HepG2 (cell line): ENCODE measurements around the gene RNF114. TPM values are rescaled to one million over a fixed set of nuclear protein-coding genes. Genes with fewer than 3 reads are reported as not detected.
A peak's percentile ranks its signal among the peaks of the same experiment; 100 is the strongest.

Source experiments
- ATAC-seq: fragments of 200-7000 bp; cut with Tn5 transposase; 3 replicates; pipeline ENCODE4 v1.9.1; 2020; ENCODE audit warnings: mild to moderate bottlenecking, moderate library complexity
- BruUV-seq: library from RNA; stranded (reverse); fragments of 400-500 nt; replicated peaks from 2 replicates; lab custom pipeline; 2021; lab: Mats Ljungman, UMichigan
- CTCF ChIA-PET: fragments of 300-600 bp; formaldehyde crosslinking; extraction: SDS; loops from one replicate; lab custom pipeline; 2021; ENCODE audit warnings: low total read pairs, inconsistent platforms, low intra/inter-chr PET ratio; lab: Yijun Ruan, JAX
- POLR2A ChIA-PET: fragments of 350-600 bp; sonication (Branson Sonifier 250); formaldehyde crosslinking; loops from one replicate; lab custom pipeline; 2020; ENCODE audit warnings: antibody characterized with exemption, inconsistent platforms; lab: Yijun Ruan, JAX
- DNase-seq: peaks from one replicate; pipeline ENCODE4 v3.0.0-alpha.2; 2015; ENCODE audit warnings: low spot score
- FAIRE-seq: peaks from 3 replicates; lab custom pipeline; 2011; peaks lifted over from hg19 to GRCh38; lab: Jason Lieb, UNC
- H2AFZ ChIP-seq: one replicate; pipeline ENCODE4 v1.6.1; 2011; ENCODE audit warnings: low read length, inconsistent platforms
- H3K27ac ChIP-seq: fragments of 300-600 bp; 3 replicates; pipeline ENCODE4 v1.8.0; 2011; ENCODE audit warnings: mixed run types, mild to moderate bottlenecking, mixed read lengths, low read length, inconsistent platforms; ENCODE audit not compliant: insufficient read depth; ENCODE audit errors: extremely low read length
- H3K27me3 ChIP-seq, 2 experiments: fragments of 200-600 bp in 1 of 2; 2 replicates in 1 of 2; 3 replicates in 1 of 2; pipeline versions ENCODE4 v1.6.0 to v1.8.0; 2011; ENCODE audit warnings: low read length in 2 of 2, mild to moderate bottlenecking in 2 of 2, moderate library complexity in 2 of 2, inconsistent platforms in 1 of 2; ENCODE audit not compliant: insufficient read depth in 2 of 2, control insufficient read depth in 1 of 2
- H3K36me3 ChIP-seq, 2 experiments: fragments of 200-600 bp in 1 of 2; replicated peaks in 1 of 2; 2 replicates in 1 of 2; 3 replicates in 1 of 2; pipeline versions ENCODE4 v1.5.1 to v1.8.0; 2011; ENCODE audit warnings: low read length in 2 of 2, inconsistent platforms in 1 of 2; ENCODE audit not compliant: insufficient read depth in 2 of 2, control insufficient read depth in 1 of 2
- H3K4me1 ChIP-seq: 2 replicates; pipeline ENCODE4 v1.5.1; 2012; ENCODE audit warnings: low read length, inconsistent platforms; ENCODE audit not compliant: insufficient read depth
- H3K4me2 ChIP-seq: 2 replicates; pipeline ENCODE4 v1.6.0; 2011; ENCODE audit warnings: low read depth, low read length, inconsistent platforms
- H3K4me3 ChIP-seq, 3 experiments: fragments of 200-600 bp in 1 of 3; sonication (generic), shearing (Covaris generic) in 1 of 3; replicated peaks in 1 of 3; 2 replicates each; pipeline ENCODE4 v1.5.1; 2011 to 2016; ENCODE audit warnings: low read length in 3 of 3, inconsistent platforms in 2 of 3, low read depth in 2 of 3, mild to moderate bottlenecking in 2 of 3, control low read depth in 1 of 3, mixed read lengths in 1 of 3; ENCODE audit not compliant: insufficient read depth in 1 of 3
- H3K79me2 ChIP-seq: one replicate; pipeline ENCODE4 v1.6.1; 2011; ENCODE audit warnings: low read length, inconsistent platforms; ENCODE audit not compliant: insufficient read depth
- H3K9ac ChIP-seq: 2 replicates; pipeline ENCODE4 v1.6.0; 2011; ENCODE audit warnings: mild to moderate bottlenecking, low read depth, low read length, inconsistent platforms; ENCODE audit not compliant: insufficient read depth
- H3K9me3 ChIP-seq: 2 replicates; pipeline ENCODE4 v1.5.1; 2012; ENCODE audit warnings: mild to moderate bottlenecking, low read length
- H4K20me1 ChIP-seq: 2 replicates; pipeline ENCODE4 v1.6.0; 2011; ENCODE audit warnings: inconsistent platforms, mild to moderate bottlenecking, low read length, moderate library complexity; ENCODE audit not compliant: insufficient read depth
- EZH2 ChIP-seq: conservative IDR thresholded peaks from 2 replicates; pipeline ENCODE4 v1.6.1; 2012; ENCODE audit warnings: mild to moderate bottlenecking, low read depth, low read length, moderate library complexity
- KMT2A ChIP-seq: sonication (generic); formaldehyde crosslinking; IDR thresholded peaks from 2 replicates; pipeline ENCODE4 v1.4.0; 2020; ENCODE audit warnings: missing genetic modification reagents
- THRA ChIP-seq: sonication (generic); formaldehyde crosslinking; IDR thresholded peaks from 2 replicates; pipeline ENCODE4 v1.4.0; 2020; ENCODE audit warnings: missing genetic modification reagents, borderline replicate concordance
- WGBS: methylation state at CpG from one replicate; pipeline ENCODE4 v1.1.6; 2017; ENCODE audit warnings: low lambda C conversion rate; 5-methylcytosine and 5-hydroxymethylcytosine counted together
- in situ Hi-C: cut with HindIII; loops from 2 replicates; pipeline ENCODE4 v1.10.0; 2017; ENCODE audit warnings: low pct_unique_long_range_greater_than_20kb; ENCODE audit not compliant: extremely low pct_ligation_motif_present
- intact Hi-C: fragments of 100-400 bp; cut with micrococcal nuclease; formaldehyde crosslinking; loops from one replicate; pipeline ENCODE4 v1.10.0; 2022; ENCODE audit not compliant: unreplicated experiment
- polyA plus RNA-seq, 8 experiments: library from polyadenylated mRNA; depleted of rRNA in 3 of 8; stranded (reverse) in 7 of 8; unstranded in 1 of 8; fragments of >200 nt; fragmentation: Illumina TruSeq in 4 of 8; extraction: Trizol in 4 of 8; gene quantifications; 2 replicates each; pipeline versions ENCODE4 v1.2.1 to v1.2.3, GENCODE V29; 2011 to 2016; ENCODE audit warnings: low read depth in 4 of 8, missing spikeins in 1 of 8, mixed read lengths in 1 of 8; ENCODE audit not compliant: insufficient read depth in 1 of 8
- total RNA-seq, 5 experiments: library from RNA; depleted of rRNA; stranded (reverse); fragments of >200 nt; fragmentation: Illumina TruSeq; extraction: Trizol; gene quantifications; 2 replicates each; pipeline ENCODE4 v1.2.3, GENCODE V29; 2016; ENCODE audit warnings: low read depth in 1 of 5

RNF114 gene
- total and polyA plus RNA-seq, 2 of the 13 experiments (the other 11 are each of a cell fraction or from before 2014, with no cell fraction given) = 119 to 126 TPM

GRCh38 chr20:49969946-49970345 is 33.7 kb downstream of the RNF114 start:
- BruUV-seq = no TSS peak
- H3K27me3 ChIP-seq = no peaks in the 10 kb centered on the region
- CTCF ChIA-PET = no interaction called here
- H2AFZ ChIP-seq = no peak overlapping the region
- no peak overlapping the region for H3K27ac ChIP-seq
- DNase-seq (no peak), FAIRE-seq (no peak)
- no peaks in the 10 kb centered on the region for H3K9me3 ChIP-seq
- in situ Hi-C loops = no loop called here
- H3K4me3 ChIP-seq = no peak overlapping the region
- no peaks in the 10 kb centered on the region for H3K36me3 ChIP-seq
- H4K20me1 ChIP-seq = no peaks in the 10 kb centered on the region
- TF ChIP-seq THRA (CRISPR knock-in tag) (peak; percentile 25; the same call in 1 of the 2 replicates), KMT2A (CRISPR knock-in tag) (no peak)
- TF ChIP-seq, all 625 proteins: peak for 1
- no peak overlapping the region for H3K9ac ChIP-seq
- no peaks in the 10 kb centered on the region for H3K79me2 ChIP-seq
- H3K4me2 ChIP-seq = no peak overlapping the region
- ATAC-seq = no peak
- 26% methylated on average over 5 of the region's 5 CpGs for WGBS
- intact Hi-C loops = no loop called here
- POLR2A ChIA-PET = interaction anchor here (1.0 kb wide), 1 partner anchor 24 kb away, joined by 3 read pairs; no protein-coding TSS in a partner anchor
- peaks cover 34% of the 10 kb centered on the region for H3K4me1 ChIP-seq

DNA sequence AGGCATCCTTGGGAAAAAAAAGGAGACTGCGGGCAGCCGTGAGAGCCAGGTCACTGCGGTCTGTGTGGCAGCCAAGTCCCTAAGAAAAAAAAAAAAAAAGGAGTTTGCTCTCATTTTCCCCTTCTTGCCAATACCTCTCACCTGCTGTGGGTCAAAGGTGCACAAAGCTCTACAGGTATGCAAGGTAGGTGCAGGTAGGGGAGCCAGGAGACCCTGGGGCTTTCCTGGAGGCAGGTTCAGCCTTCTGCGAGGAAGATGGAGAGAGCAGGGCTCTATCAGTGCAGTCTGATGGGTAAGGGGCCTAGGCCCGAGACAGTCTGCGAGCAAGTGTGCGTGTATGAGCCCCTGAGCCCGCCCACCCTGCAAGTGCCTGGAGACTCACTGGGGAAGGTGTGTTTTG is 34.3 kb downstream of the RNF114 start:
- no peaks in the 10 kb centered on the region for H3K27me3 ChIP-seq
- no peak for FAIRE-seq
- H3K4me1 ChIP-seq = peaks cover 29% of the 10 kb centered on the region
- H3K4me2 ChIP-seq = no peak overlapping the region
- in situ Hi-C loops = no loop called here
- TF ChIP-seq EZH2 = no peak
- no peaks in the 10 kb centered on the region for H3K36me3 ChIP-seq
- intact Hi-C loops = no loop called here
- ChIA-PET CTCF (no interaction called here), POLR2A (interaction anchor here (1.1 to 1.4 kb wide), 2 partner anchors 11 to 35 kb away, joined by 3 read pairs; no protein-coding TSS in a partner anchor)
- no TSS peak for BruUV-seq
- H3K79me2 ChIP-seq = no peaks in the 10 kb centered on the region
- ATAC-seq = peak; percentile 18; the same call in 2 of the 3 replicates
- no peak for DNase-seq
- H3K27ac ChIP-seq = no peak overlapping the region
- H2AFZ ChIP-seq = no peak overlapping the region
- no peaks in the 10 kb centered on the region for H4K20me1 ChIP-seq
- H3K9ac ChIP-seq = no peak overlapping the region
- WGBS = 67% methylated on average over 8 of the region's 8 CpGs
- H3K9me3 ChIP-seq = no peaks in the 10 kb centered on the region
- H3K4me3 ChIP-seq = no peak overlapping the region
